Amygdala (tissue), 56 donors: ENCODE data around the gene PODN.

Experiments
- DNase-seq, 56 donors: peaks; one replicate each; lab custom pipeline; 2025; lab: John Stamatoyannopoulos, UW

PODN gene

DNA sequence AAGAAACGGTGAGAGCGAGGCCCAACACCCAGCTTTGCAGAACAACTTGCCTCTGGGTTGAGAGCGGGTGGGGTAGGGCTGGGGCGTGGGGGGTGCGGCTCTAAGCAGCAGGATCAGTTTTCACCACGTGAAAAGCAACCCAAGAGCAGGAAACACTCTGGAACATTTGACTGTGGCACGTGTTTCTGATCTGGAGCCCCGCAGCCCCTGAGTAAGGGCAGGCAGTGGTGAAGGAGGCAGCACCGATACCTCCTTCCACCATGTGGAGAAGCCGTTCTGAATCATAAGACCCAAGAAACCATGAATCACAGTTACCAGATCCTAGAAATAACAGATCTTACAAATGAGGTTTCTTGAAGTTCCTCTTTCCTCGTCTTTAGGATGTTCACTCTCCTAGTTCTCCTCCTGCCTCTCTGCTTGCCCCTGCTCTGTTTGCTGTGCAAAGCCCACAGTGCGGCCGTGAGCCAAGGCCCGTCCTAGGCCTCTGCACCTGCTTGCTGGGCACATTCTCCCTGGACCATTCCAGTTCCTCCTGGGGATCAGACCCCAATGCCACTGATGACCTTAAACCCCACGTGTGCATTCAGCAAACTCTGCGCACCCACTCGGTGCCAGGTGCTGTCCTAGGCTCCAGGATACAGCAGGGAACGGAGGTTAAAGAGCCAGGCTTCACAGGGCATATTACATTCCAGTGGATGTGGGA is 48.5 kb downstream of the PODN start:
- DNase-seq, result no peak

DNA sequence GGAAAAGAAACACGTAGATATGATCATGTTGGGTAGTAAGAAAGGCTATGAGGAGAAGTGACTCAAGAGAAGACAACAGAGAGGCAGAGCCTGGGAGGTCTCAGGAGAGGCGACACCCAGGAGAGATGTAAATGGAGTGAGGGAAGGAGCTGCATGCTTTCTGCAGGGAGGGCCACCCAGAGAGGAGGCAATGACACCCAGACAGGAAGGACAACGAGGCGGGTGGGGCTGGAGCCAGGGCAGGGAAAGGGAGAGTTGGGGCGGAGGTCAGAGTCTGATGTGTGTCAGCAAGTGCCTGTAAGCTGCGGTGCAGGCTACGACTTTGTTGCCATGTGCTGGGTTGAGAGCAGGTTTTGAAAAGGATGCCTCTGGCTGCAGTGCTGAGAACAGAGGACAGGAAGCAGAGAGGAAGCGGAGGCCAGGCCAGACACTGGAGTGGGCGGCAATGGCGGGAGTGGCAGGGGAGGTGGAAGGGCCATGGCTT is 49.1 kb downstream of the PODN start:
- DNase-seq, result no peak

DNA sequence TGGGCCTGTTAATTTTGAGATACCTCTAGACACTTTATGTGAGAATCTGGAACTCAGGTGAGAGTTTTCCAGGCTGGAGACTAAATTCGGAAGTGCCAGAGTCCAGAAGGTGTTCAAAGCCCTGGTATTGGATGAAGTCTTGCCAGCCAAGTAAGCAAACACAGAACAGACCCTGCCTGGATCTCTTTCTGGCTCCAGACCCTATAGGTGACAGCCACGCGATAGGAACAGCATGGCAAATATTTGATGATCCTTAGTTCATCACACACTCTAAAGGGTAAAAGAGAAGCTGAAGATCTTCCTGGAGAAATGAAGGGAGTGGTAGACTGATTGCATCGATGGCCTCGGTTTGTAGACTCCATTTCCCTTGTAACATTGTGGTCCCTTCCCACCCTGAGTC is 49.7 kb downstream of the PODN start:
- DNase-seq, result no peak

DNA sequence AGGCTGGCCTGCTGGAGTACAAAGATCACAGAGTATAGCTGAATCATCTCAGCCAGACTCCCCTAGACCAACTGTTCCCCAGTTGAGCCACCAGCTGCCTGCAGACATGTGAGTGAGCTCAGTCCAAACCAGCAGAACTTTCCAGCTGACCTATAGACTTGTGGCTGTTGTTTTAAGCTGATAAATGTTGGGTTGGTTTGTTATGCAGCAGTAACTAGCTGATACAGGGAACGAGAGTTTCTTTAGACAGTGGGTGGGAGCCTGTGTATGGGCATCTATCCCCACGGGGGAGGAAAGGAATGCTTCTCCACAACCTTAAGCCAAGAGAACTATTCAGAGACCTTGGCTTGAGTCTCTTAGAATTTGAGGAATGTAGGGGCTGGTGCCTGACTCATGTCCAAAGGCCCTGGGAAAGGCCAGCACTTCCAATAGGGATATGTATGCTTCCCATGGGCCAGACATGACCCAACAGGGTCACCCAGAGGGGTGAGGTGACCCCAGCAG is 50.3 kb downstream of the PODN start:
- DNase-seq, result no peak

DNA sequence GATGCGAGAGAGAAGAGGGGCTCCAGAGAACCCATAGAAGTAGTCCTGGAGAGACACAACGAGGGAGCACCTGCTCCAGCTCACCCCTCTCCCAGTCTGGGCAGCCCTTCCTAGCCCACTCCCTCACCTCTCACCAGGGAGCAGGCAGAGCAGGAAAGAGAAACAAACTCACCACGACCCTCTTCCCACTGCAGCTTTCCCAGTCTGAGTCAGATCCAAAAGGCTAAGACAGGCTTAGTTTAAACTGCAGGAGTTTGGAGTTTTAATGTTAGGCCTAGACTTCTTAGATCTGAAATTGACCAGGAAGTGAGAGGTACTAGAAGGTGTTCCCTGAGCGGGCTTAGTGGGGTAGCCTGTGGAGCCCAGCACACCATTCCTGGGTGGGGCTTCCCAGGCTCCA is 50.8 kb downstream of the PODN start:
- no peak for DNase-seq

DNA sequence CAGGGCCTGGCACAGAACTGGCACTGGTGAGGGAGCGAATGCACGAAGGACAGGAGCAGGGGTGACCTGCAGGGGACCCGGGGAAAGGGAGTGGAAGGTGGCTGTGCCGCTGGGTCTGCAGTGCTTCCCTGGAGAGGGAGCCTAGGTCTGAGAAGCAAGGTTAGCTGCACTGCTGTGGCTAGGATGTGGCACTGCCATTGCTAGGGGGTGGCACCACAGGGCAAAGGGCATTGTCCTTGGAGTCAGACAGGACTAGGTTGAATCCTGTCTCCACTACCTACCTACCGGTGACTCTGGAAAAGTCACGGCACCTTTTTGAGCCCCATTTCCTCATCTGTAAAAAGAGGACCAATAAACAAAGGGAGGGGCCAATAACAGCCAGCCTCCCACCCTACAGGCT is 52.1 kb downstream of the PODN start:
- no peak for DNase-seq

DNA sequence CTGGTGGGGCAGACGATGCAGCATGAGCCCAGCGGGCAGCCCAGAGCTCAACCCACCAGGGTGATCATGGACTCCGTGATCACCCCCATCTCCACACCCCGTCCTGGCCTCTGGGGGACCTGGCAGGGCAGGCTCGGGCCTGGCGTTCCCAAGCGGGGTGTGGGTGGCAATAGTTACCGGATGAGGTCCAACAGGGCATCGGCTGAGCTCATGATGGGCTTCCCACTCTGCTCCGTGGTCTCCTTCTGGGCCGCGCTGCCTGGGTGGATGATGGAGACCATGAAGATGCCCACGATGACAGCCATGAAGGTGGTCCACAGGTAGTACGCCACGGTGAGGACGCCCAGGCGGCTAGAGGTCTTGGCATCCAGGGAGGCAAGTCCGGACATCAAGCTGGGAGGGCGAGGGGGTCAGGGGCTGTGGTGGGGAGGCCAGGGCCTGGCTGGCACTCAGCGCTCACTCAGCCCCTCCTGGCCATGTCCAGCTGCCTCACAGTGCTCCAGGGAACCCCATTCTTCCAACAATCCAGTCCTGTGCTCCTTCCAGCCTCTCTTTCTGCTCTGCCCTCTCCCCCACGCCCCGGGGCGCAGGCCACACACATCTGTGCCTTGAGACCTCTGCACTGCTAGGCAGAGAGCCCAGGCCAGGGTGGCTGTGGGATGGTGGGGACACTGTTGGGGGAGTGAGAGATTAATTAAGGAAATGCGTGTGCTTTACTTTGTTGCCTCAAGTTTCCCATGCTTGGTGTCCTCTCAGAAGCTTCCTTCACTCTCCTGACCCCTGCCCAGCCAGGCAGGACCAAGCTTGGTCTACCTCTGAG is 52.8 kb downstream of the PODN start:
- no peak for DNase-seq

DNA sequence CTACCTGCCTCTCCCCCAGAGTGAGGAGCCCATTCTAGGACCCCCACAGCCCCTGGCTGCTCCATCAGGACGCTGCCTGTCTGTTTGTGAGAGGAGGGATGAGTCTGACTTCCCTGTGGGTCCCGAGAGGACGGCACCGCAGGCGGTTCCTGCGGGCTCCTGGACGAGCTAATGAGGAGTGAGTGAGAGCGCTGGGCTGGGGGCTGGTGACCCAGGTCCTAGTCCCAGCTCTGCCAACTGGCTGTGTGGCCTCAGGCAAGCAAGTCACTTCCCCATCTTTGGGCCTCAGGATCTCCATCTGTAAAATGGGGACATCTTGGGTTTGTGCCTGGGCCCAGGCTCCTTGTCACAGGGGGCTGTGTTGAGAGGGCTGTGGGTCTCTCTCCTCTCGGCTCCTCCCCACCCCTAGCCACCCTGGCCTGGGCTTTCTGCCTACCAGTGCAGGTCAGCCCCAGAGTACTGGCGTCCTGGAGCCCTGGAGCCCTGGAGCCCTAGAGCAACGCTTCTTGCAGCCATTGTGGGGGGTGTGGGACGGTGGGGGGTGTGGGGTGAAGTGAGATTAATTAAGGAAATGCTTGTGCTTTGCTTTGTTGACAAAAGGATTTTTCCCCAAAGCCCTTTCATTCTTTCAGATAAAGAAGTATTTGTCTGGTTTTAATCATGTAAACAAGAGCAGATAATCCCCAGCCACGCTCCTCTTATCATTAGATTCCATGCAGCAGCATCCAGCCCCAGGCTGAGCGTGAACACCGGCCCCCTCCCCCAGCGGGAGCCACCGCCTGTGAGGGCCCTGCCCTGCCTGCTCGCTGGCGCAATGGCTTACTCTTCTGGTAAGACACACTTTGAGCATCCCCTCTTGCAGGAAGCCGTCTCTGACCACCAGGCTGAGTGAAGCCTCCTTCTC is 53.6 kb downstream of the PODN start:
- no peak for DNase-seq

DNA sequence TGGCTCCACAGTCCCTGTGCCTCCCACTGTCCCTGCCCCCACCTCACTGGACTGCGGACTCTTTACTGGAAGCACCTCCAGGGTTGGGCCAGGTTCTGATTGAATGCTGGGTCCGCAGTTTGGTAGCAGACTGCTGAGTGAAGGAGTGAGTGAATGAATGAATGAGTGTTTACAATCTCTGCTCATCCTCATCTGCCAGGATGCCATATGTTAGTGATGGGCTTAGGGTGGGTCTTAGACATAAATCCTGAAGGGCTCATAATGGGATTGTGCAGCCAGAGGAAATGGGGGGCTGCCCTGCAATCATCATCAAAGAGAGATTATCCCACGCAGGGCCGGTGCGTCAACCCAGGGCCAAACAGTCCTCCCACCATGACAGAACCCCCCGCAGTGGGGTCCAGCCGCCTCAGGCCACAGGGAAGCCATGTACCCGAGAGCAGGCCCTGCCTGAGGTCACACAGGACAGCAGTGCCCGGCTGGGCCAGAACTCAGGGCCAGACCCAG is 54.3 kb downstream of the PODN start:
- no peak for DNase-seq

DNA sequence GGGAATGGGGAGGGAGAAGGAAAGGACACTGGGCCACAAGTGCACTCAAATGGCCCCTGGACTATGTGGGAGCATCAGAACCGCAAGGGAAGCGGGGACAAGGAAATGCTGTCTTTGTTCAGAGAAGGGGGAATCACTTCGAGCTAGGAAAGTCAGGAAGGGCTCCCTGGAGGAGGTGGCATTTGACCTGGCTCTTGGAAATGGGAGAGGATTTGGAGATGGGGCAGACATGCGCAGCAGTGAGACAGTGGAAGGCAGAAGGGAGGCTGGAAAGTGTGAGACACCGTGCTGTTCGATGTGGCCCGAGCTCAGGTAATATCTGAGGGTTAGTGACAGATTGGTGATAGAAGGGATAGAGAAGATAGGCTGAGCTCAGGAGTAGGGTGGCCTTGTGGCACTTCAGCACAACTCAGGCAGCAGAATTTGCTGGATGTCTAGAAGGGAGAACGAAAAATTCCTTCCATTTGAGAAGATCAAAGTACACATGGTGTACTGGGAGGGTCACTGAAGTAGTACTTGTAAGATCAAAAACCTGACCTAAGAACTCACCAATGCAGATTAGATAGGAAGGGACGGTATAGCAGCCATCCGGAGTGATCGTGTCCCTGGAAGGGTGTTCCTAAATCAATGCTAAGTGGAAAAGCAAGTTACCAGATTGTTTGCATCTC is 55.1 kb downstream of the PODN start:
- DNase-seq, result no peak

DNA sequence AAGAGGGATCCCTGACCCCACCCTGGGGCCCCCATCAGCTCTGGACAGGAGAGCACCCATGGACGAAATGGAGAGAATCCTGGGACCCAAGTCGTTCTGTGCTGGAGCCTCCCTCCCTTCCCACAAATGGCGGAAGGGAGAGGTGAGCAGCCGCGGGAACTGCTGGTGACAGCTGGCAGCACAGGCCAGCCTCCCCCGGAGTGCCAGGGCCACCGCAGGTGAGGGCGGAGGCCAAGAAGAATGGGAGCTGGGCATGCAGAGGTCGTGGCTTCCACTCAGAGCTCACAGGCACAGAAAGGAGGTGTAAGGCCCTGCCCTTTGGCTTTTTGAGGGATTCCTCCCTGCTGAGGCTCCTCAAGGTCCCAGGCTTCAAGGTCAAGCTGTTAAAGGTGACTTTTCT is 55.8 kb downstream of the PODN start:
- no peak for DNase-seq

DNA sequence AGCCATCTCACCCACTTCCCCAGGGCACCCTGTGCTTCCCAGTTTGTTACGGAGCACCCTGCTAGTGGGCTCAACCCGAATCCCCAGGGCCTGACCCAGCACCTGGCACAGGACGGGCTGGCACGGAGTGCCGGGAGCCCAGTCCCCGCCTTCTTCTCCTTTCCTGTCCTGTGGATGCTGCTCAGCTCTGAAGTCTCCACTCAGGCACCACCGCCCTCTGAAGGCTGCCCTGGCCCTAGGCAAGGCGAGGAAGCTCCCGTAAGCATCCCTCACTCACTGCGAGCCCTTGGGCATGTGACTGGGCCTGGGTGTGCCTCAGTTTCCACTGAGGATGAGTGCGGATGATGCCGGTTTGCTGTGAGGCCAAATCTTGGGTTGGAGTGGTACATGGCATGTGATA is 58.6 kb downstream of the PODN start:
- no peak for DNase-seq

DNA sequence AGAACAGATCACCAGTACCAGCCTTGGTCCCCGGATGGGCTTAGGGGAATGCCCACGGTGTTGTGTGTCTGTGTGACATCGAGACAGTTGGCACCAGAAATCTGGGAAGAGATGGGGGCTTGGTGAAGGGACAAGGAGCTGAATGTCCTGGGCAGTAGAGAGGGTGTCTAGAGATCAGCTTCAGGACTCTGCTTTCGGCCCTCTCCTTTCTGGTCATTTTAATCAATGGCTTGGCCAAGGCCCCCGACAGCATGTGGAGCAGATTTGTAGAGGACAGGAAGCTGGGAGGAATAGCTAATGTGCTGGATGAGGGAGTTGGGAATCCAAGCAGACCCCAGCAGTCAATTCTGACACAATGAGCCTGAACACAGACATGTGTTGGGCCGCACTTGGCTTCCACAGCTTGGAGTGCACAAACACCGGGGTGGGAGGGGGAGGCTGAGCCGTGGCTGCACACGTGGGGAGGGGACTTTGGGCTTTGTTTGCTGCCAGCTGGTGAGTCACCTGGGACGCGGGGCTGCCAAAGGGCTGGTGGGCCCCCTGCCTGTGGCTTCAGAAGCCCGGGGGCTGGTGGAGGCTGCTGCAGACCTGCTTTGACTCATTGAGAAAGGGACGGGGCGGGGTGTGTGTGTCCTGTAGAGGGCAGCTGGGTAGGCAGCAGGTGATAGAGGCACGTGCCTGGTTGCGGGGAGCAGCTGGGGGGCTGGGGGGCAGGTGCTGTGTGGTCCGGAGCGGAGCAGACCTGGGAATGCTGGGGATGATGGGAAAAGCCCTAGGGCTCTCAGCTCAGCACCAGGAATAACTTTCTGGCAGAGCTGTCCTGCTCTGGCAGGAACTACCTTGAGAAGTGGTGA is 59.5 kb downstream of the PODN start:
- DNase-seq, result peak in 5 of 56 donors; percentile 2 to 17 (median 7)

DNA sequence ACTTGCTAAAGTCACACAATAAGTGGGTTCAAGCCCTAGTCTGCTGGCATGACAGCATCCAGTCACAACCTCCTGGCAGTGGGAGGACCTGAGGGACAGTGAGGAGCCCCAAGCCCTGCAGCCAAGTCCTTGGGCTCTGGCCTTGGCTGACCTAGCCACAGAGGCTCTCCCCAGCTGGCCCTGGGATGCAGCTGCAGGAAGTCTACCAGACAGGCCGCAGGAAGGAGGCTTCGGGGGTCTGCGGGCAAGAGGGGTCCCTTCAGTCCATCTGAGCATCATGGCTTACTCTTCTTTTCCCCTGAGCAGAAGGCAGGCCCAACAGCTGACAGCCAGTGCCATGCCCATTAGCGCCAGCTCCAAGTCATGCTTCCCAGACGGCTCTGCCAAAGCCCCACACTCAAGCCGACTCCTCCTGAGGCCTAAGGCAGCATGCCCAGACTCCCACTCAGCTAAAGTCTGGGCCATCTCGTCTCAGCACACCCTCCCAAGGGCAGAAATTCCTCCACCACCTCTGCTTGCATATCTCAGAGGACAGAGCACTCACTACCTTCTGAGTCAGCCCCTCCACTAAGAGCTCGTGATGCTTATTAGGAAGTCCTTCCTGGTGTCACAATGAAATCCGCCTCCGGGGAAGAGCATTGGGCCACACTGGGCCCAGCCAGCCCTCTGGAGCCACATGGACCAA is 60.3 kb downstream of the PODN start:
- DNase-seq, result peak in 1 of 56 donors; percentile 3

DNA sequence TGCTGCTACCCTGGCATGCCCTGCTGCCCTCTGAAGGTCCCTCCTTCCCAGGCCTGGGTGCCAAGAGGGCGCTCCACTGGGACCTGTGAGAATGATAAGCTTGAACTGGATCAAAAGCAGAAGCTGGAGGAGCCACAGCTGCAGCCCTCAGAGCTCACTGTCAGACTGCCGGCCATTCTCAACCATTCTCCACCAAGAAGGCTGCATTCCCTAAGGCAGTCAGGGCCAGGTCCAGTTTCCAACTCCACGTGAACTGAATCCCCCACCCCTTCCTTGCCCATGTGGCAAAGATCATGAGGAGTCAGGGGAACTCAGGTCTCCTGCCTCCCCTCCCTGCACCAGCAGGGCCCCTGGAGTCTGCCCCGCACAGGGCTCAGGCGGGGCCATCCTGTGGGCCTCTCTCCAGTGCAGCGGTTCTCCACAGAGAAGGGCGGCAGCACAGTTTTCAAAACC is 61.0 kb downstream of the PODN start:
- no peak for DNase-seq

DNA sequence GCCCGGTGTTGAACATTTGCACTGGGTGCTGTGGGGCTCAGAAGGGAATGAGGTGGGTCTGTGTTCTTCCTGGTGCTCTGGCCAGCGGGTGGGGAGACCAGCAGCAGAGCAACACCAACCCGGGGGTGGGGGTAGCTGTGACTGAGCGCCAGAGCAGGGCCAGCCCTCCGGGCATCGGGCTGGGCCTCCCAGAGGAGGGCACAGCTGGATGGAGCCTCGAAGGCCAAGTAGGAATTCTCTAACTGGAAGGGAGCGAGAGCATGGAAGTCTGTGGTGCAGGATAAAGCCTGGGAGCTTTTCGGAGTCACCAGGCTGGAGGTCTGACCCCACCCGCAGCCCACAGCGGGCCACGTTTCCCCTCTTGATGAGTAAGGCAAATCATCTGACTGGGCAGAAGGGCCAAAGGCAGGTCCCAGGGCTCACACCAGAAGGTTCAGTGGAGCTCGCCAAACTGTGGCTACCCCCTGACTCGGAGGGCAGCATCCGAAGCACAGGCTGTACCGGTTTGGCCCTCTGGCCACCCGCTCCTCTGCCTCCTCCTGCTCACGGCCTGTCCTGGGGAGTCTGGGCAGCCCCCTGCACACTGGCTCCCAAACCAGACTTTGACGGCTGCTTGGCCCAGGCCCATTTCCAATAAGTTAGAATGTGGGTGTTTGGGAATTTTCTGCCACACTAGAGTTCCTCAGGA is 61.6 kb downstream of the PODN start:
- no peak for DNase-seq

DNA sequence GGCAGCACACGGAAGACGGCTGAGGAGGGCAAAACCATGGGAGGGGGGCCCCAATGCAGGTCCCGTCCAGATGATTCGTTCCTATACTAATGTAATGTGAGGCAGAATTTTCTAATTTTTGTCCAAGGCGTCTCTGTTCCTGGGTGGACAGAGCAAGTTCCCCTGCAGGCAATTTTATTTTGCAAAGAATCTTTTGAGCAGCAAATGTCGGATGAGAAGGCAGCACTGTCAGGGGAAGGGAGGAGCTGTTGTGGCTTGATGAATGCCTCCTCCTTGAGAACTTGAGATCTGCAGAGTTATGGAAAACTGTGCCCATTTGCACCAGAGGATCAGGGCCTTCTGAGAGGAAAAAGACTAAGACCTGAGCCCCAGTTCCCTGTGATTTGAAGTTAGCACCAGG is 63.1 kb downstream of the PODN start:
- no peak for DNase-seq
